H1 (cell line): Measurements from ENCODE around the gene SLC2A8. TPM values are rescaled to one million over a fixed set of nuclear protein-coding genes. Genes with fewer than 3 reads are reported as not detected.

Experiments used
- BACH1 ChIP-seq: IDR thresholded peaks from 2 replicates; pipeline ENCODE4 v1.6.1; 2012; ENCODE audit warnings: low read length, improper control_type of control experiment
- BCL11A ChIP-seq, 2 experiments: IDR thresholded peaks; one replicate each; pipeline ENCODE4 v1.6.1; 2011; ENCODE audit warnings: low read depth in 2 of 2, low read length in 2 of 2, mild to moderate bottlenecking in 2 of 2
- BRCA1 ChIP-seq: IDR thresholded peaks from 2 replicates; pipeline ENCODE4 v1.6.1; 2012; ENCODE audit warnings: low read depth, low read length, improper control_type of control experiment
- CHD2 ChIP-seq: IDR thresholded peaks from 2 replicates; pipeline ENCODE4 v1.6.1; 2012; ENCODE audit warnings: low read length, improper control_type of control experiment
- CHD7 ChIP-seq: fragments of 300-600 bp; sonication (generic); IDR thresholded peaks from 2 replicates; pipeline ENCODE4 v1.7.1; 2012; ENCODE audit warnings: low read length, moderate library complexity, mild to moderate bottlenecking, inconsistent platforms; ENCODE audit not compliant: insufficient replicate concordance
- EGR1 ChIP-seq: IDR thresholded peaks from 2 replicates; pipeline ENCODE4 v1.6.1; 2011; ENCODE audit warnings: low read depth, low read length, borderline replicate concordance
- EP300 ChIP-seq, 2 experiments: IDR thresholded peaks; 1 replicate in 1 of 2; 2 replicates in 1 of 2; pipeline ENCODE4 v1.6.1; 2011 to 2012; ENCODE audit warnings: low read depth in 2 of 2, low read length in 2 of 2, mild to moderate bottlenecking in 2 of 2, borderline replicate concordance in 1 of 2, inconsistent platforms in 1 of 2, moderate library complexity in 1 of 2
- POU5F1 ChIP-seq: IDR thresholded peaks from 2 replicates; pipeline ENCODE4 v1.6.1; 2011; ENCODE audit warnings: low read depth, mild to moderate bottlenecking, low read length, moderate library complexity
- RXRA ChIP-seq: IDR thresholded peaks from 2 replicates; pipeline ENCODE4 v1.6.1; 2011; ENCODE audit warnings: low read depth, mild to moderate bottlenecking, low read length, moderate library complexity; ENCODE audit not compliant: insufficient read depth
- TAF1 ChIP-seq: IDR thresholded peaks from 2 replicates; pipeline ENCODE4 v1.6.1; 2011; ENCODE audit warnings: mild to moderate bottlenecking, low read depth, low read length
- TEAD4 ChIP-seq: IDR thresholded peaks from 2 replicates; pipeline ENCODE4 v1.6.1; 2012; ENCODE audit warnings: low read depth, low read length, inconsistent platforms, mixed read lengths
- polyA plus RNA-seq, 7 experiments: library from polyadenylated mRNA; depleted of rRNA in 3 of 7; stranded (reverse) in 5 of 7; unstranded in 2 of 7; fragments of >200 nt in 5 of 7; fragments of 200-250 nt in 2 of 7; gene quantifications; 1 replicate in 5 of 7; 2 replicates in 1 of 7; 4 replicates in 1 of 7; pipeline versions ENCODE4 v1.2.1 to v1.2.3, GENCODE V29; 2011 to 2013; ENCODE audit warnings: missing spikeins in 2 of 7, mixed read lengths in 2 of 7
- total RNA-seq: library from RNA; stranded (reverse); fragmentation: NEBNext Ultra II Directional; extraction: Animal tissue kit (Norgen Biotek cat#: 25700); gene quantifications from 2 replicates; pipeline ENCODE4 v1.2.1, GENCODE V29; 2021

Gene SLC2A8
- total and polyA plus RNA-seq, 2 of the 8 experiments (the other 6 are each of a cell fraction or from before 2014, with no cell fraction given): 24.6 to 36.4 TPM

- no peak for TF ChIP-seq CHD7
- peak; percentile 100 for TF ChIP-seq TAF1
- TF ChIP-seq TEAD4: no peak
- TF ChIP-seq EGR1: no peak; the same call in 1 of the 2 replicates
- TF ChIP-seq EP300 (IDR thresholded peaks at IDR 0.05; ENCODE audit: borderline replicate concordance in 1 of 2, low read depth in 2 of 2, low read length in 2 of 2): no peak
- TF ChIP-seq CHD2: peak; percentile 99
- TF ChIP-seq POU5F1: no peak
- no peak for TF ChIP-seq BCL11A (IDR thresholded peaks at IDR 0.05; ENCODE audit: low read depth in 2 of 2, low read length in 2 of 2)
- no peak; the same call in 1 of the 2 replicates for TF ChIP-seq BACH1
- no peak for TF ChIP-seq RXRA
- TF ChIP-seq BRCA1: peak; percentile 99
Measured at GRCh38 chr9:127450830-127451607, 54.0 kb downstream of the SLC2A8 start, which contains the start of the genes LRSAM1 and RPL12 (continued).
